Transverse colon (tissue), 4 donors: Measurements from ENCODE around the gene RPL6.
"Not testable (repeated sequence)": the region's sequence is repeated elsewhere in the genome, so short reads cannot be mapped to it uniquely, and the experiment has no call there.

Source experiments
- CTCF ChIP-seq, 5 experiments: fragments of 200-600 bp in 3 of 5; fragments of 450-650 bp in 2 of 5; sonication (generic) in 3 of 5; IDR thresholded peaks; 1 replicate in 2 of 5; 2 replicates in 3 of 5; pipeline ENCODE4 v1.5.1; 2016 to 2017; ENCODE audit warnings: antibody characterized with exemption in 5 of 5, inconsistent platforms in 3 of 5, mild to moderate bottlenecking in 2 of 5, moderate library complexity in 1 of 5
- POLR2A ChIP-seq: fragments of 450-650 bp; IDR thresholded peaks from one replicate; pipeline ENCODE4 v1.6.1; 2016; ENCODE audit warnings: antibody characterized with exemption, mild to moderate bottlenecking, moderate library complexity
- POLR2AphosphoS5 ChIP-seq, 3 donors: sonication (generic); formaldehyde crosslinking; IDR thresholded peaks; one replicate each; pipeline ENCODE4 v1.6.1; 2016; ENCODE audit warnings: antibody characterized with exemption in 3 of 3

GRCh38 chr12:112448165-112448564, 38.8 kb upstream of the RPL6 start:
- TF ChIP-seq CTCF (IDR thresholded peaks at IDR 0.05); POLR2A; POLR2AphosphoS5 (IDR thresholded peaks at IDR 0.05): not testable (repeated sequence)
